Measurements from ENCODE around the gene MYD88. TPM values are rescaled to one million over a fixed set of nuclear protein-coding genes. Genes with fewer than 3 reads are reported as not detected.

The MYD88 gene
- total and polyA plus RNA-seq, 9 of the 15 experiments (the other 6 are each of a cell fraction or from before 2014, with no cell fraction given) = 3.2 to 47.3 (median 27.6) TPM

DNA sequence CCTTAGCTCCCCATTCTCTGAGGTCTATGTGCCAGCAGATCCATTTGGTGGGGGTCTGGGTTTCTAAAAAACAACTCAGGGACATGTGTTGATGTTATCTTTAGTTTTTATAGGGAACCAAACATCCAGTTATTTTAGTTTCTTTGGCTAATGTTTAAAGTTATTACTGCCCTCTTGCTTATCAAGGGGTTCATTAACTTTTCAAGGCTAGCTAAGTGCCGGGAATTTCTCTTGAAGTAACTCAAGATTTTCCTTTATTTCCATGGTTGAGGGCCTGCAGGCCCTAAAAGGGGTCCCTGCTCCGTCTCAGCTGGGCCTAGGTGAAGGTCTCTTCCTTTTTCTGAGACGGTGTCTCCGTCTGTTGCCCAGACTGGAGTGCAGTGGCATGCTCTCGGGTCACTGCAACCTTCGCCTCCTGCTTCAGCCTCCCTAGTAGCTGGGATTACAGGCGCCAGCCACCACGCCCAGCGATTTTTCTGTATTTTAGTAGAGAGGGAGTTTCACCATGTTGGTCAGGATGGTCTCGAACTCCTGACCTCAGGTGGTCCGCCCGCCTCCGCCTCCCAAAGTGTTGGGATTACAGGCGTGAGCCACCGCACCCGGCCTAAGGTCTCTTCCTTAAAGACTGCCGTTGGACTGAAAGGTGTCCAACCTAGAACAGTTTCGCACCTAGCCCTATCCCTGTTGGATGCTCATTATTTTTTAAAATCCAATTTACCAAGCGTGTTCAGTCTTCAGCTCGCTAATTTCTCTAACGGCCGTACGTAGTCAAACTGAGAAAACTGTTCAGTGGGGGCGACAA, 25.6 kb downstream of the MYD88 start (continued):
- TF ChIP-seq, protein P1, sequence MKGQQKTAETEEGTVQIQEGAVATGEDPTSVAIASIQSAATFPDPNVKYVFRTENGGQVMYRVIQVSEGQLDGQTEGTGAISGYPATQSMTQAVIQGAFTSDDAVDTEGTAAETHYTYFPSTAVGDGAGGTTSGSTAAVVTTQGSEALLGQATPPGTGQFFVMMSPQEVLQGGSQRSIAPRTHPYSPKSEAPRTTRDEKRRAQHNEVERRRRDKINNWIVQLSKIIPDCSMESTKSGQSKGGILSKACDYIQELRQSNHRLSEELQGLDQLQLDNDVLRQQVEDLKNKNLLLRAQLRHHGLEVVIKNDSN (CRISPR knock-in tag; IDR thresholded peaks at IDR 0.05) = 0 out of 2 replicates have a peak, but pooled peaks have one; percentile 10
- TF ChIP-seq HEY1 (CRISPR knock-in tag; IDR thresholded peaks at IDR 0.05; ENCODE audit: borderline replicate concordance) = no peak
- TF ChIP-seq, protein P2, sequence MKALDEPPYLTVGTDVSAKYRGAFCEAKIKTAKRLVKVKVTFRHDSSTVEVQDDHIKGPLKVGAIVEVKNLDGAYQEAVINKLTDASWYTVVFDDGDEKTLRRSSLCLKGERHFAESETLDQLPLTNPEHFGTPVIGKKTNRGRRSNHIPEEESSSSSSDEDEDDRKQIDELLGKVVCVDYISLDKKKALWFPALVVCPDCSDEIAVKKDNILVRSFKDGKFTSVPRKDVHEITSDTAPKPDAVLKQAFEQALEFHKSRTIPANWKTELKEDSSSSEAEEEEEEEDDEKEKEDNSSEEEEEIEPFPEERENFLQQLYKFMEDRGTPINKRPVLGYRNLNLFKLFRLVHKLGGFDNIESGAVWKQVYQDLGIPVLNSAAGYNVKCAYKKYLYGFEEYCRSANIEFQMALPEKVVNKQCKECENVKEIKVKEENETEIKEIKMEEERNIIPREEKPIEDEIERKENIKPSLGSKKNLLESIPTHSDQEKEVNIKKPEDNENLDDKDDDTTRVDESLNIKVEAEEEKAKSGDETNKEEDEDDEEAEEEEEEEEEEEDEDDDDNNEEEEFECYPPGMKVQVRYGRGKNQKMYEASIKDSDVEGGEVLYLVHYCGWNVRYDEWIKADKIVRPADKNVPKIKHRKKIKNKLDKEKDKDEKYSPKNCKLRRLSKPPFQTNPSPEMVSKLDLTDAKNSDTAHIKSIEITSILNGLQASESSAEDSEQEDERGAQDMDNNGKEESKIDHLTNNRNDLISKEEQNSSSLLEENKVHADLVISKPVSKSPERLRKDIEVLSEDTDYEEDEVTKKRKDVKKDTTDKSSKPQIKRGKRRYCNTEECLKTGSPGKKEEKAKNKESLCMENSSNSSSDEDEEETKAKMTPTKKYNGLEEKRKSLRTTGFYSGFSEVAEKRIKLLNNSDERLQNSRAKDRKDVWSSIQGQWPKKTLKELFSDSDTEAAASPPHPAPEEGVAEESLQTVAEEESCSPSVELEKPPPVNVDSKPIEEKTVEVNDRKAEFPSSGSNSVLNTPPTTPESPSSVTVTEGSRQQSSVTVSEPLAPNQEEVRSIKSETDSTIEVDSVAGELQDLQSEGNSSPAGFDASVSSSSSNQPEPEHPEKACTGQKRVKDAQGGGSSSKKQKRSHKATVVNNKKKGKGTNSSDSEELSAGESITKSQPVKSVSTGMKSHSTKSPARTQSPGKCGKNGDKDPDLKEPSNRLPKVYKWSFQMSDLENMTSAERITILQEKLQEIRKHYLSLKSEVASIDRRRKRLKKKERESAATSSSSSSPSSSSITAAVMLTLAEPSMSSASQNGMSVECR (CRISPR knock-in tag; IDR thresholded peaks at IDR 0.05) = 0 out of 2 replicates have a peak, but pooled peaks have one; percentile 40
- TF ChIP-seq JUN (IDR thresholded peaks at IDR 0.05; ENCODE audit: borderline replicate concordance, low read depth, low read length) = no peak
- 0 out of 2 replicates have a peak, but pooled peaks have one; percentile 51 for TF ChIP-seq JUN (CRISPR knock-in tag; IDR thresholded peaks at IDR 0.05; ENCODE audit: borderline replicate concordance)
- peak; percentile 29; the same call in 1 of the 2 replicates for TF ChIP-seq EGR1 (conservative IDR thresholded peaks at IDR 0.05)
- no peak for TF ChIP-seq GABPB2 (CRISPR knock-in tag; conservative IDR thresholded peaks at IDR 0.05)
- TF ChIP-seq ZNF175 (CRISPR knock-in tag; IDR thresholded peaks at IDR 0.05; ENCODE audit: low read depth) = peak; percentile 47; the same call in 1 of the 2 replicates
- TF ChIP-seq HDAC8 (tag; IDR thresholded peaks at IDR 0.05) = no peak
- TF ChIP-seq, protein P3, sequence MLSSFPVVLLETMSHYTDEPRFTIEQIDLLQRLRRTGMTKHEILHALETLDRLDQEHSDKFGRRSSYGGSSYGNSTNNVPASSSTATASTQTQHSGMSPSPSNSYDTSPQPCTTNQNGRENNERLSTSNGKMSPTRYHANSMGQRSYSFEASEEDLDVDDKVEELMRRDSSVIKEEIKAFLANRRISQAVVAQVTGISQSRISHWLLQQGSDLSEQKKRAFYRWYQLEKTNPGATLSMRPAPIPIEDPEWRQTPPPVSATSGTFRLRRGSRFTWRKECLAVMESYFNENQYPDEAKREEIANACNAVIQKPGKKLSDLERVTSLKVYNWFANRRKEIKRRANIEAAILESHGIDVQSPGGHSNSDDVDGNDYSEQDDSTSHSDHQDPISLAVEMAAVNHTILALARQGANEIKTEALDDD (IDR thresholded peaks at IDR 0.05) = no peak
- TF ChIP-seq, protein P4, sequence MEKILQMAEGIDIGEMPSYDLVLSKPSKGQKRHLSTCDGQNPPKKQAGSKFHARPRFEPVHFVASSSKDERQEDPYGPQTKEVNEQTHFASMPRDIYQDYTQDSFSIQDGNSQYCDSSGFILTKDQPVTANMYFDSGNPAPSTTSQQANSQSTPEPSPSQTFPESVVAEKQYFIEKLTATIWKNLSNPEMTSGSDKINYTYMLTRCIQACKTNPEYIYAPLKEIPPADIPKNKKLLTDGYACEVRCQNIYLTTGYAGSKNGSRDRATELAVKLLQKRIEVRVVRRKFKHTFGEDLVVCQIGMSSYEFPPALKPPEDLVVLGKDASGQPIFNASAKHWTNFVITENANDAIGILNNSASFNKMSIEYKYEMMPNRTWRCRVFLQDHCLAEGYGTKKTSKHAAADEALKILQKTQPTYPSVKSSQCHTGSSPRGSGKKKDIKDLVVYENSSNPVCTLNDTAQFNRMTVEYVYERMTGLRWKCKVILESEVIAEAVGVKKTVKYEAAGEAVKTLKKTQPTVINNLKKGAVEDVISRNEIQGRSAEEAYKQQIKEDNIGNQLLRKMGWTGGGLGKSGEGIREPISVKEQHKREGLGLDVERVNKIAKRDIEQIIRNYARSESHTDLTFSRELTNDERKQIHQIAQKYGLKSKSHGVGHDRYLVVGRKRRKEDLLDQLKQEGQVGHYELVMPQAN (IDR thresholded peaks at IDR 0.05; ENCODE audit: borderline replicate concordance) = 0 out of 2 replicates have a peak, but pooled peaks have one; percentile 17
